GM04503 (cell line): Measurements from ENCODE around the gene PALLD.
"Not testable (repeated sequence)": the region's sequence is repeated elsewhere in the genome, so short reads cannot be mapped to it uniquely, and the experiment has no call there.

Experiments used
- DNase-seq: peaks from one replicate; pipeline ENCODE4 v3.0.0-alpha.2; 2012; ENCODE audit warnings: low read depth

The PALLD gene

DNA sequence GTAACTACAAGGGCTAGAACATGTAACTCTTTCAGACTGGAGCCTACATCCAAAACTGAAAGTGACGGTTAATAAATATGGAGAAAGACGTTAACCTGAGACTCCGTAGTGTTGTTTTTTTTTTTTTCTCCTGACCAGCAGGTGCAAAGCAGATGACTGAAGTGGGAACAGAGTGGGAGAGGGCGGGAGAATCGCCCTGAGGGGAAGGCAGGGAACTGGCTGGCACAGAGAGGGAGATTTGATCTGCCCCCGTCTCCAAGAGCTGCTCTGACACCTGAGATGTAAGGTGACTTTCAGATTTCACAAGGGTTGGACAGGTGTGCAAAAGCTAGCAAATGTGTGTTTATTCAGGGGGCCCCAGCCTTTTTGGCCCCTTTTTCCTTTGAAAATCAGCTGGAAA is 180.2 kb downstream of the PALLD start:
- DNase-seq, result no peak

DNA sequence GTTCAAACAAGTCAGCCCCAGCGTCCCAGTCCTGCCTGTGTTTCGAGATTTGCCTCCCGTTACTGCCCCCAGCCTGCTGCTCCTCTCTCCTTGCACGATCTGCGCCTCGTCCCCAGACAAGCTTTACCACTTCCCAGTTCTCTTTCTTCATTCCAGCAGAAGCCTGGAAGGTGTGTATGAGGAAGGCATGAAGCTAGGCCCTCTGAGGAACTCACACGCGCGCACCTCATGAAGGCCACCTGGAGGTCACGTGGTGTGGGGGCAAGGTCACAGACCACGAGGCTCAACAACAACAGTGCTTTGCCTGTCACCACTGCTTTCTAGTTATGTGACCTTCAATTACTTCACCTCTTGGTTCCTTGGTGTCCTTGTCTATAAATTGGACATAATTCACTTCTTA is 181.0 kb downstream of the PALLD start:
- DNase-seq, result no peak

DNA sequence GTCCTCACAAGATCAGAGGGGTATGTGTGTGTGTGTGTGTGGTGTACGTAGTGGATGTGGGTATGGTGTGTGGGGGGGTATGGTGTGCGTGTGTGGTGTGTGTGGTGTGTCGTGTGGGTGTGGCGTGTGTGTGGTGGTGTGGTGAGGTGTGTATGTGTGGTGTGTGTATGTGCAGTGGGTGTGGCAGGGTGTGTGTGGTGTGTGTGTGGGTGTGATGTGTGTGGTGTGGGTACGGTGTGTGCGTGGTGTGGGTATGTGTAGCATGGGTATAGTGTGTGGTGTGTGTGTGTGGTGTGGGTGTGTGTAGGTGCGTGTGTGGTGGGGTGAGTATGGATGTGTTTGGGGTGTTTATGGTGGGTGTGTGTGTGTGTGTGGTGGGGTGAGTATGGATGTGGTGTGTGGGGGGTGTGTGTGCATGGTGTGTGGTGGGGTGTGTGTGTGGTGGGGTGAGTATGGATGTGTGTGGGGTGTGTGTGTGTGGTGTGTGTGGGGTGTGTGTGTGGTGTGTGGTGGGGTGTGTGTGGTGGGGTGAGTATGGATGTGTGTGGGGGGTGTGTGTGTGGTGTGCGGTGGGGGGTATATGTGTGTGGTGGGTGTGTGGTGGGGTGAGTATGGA is 182.0 kb downstream of the PALLD start:
- DNase-seq, result no peak

DNA sequence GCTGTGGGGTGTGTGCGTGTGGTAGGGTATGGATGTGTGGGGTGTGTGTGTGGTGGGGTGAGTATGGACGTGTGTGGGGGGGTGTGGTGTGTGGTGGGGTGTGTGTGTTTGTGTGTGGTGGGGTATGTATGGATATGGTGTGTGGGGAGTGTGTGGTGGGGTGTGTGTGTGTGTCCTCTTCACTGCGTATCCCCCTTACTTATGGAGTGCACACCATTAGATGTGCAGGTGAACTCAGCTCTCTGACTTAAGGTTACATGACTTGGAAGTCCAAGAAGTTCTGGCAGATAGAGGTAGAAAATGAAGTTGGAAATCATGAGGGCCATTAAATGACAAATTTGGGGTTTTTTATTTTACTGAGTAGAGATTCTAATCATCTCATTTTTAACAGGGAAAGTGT is 182.5 kb downstream of the PALLD start:
- no peak for DNase-seq

DNA sequence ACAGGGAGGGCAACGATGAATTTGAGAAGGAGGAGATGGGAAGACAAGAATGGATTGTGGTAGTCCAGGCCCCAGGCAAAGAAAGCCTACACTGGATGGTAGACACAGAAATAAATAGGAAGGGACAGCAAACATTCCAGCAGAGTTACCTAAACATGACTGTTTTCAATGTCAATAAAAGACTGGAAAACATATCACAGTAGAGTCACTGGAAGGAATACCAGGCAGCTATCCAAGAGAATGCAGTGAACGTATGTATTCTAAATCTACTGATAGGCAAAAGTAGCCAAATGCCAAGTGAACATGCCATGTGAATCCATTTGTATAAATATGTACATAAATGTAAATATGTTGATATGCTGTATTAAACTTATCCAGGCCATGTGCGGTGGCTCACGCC is 183.0 kb downstream of the PALLD start:
- DNase-seq, result no peak

DNA sequence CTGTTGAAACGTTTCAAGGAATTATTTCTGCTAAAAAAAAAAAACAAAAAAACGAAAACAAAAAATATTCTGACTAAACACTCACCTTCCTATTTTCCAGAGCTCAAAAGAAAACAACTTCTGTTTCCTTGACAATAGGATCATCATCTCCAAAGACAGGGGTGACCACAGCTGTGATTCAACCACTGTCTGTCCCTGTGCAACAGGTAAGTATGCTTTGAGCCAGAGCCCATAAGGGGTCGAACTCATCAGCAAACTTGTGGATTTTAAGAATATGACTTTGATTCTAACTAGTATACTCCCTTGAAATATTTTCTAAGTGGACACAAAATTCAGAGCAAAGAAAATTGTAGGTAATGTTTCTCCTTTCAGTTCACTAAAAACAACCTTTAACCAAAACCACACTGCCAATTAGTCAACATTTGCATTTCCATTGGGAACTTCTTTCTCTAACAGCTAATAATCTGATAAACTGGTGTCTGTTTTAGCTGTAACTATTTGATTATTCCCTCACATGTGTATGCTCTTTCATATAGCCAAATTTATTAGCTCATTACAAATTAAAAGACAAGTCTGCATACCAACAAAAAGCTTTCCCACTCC is 186.1 kb downstream of the PALLD start:
- no peak for DNase-seq

DNA sequence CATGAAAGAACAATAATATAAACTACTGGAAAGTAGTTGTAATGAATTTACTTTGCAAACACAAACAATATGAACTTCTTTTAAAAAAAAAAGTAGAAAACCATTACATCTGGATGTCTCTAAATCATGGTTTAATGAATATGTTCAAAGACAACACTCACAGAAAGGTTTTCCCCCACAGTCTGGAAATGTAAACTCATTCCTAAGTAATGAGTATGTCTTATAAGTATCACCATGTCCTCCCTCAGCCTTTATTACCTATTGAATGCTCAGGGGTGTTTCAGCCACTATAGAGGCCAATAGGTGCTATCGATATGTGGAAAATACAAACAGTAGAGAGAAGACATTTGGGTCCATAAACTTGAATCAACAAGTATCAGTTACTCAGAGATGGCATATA is 186.7 kb downstream of the PALLD start:
- no peak for DNase-seq

DNA sequence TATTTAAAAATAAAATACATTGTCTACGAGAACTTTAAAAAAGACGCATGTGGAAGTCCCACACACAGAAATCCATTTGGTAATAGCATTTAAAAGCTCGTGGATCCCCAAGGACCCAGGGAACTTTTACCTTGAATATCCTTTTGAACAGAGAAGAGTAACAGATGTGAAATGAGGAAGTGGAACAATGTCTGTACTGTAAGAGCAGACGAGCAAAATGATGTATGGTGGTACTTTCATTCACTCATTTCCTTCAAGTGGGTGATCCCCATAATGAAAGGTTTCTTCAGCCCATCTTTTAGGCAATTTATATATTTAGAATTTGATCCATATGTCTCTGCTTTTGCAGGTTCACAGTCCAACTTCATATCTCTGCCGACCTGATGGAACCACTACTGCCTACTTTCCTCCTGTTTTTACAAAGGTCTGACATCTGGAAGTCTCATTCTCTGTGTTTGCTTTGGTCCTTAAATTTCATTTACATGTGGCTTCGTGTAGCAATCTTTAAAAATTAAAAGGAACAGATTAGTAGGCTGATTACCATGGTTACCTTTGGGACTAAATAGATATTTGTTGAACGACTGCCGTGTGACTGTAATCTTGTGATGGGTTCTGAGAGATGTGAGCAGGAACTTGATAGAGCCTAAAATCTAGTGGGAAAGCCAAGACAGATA is 188.4 kb downstream of the PALLD start:
- no peak for DNase-seq

DNA sequence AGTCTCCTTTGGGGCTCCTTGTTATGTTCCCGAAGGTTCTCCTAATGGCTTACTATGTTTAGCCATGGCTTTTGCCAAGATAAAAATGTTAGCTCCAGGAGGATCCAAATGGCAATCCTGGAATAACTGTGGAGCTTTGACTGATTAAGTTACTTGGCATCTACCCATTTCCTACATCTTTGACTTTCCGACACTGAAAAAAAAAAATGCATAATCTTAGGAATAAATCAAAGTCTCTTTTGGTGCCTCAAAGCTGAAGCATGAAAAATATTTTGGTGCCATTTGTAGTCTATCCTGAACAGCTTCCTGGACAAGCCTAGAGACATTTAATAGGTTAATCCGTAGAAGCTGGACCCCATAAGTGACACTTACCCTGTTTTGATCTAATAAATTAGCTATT is 191.7 kb downstream of the PALLD start:
- no peak for DNase-seq

DNA sequence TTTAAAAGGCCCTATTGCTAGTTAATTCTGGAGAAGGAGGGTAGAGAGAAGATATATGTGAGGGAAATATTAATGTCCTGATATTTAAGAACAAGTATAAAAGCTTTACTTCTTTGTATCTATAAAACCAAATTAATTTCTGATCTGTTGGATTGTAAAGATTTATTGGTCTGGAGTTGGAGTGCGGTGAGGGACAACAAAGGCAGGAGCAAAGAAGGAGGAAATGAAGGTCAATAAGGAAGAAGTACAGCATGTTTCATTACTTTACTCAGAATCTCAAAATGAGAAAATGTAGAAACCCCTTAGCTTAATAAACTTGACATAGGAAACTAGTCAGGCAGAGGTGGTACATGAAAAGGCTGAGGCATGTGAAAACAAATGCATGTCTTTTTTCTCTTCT is 192.9 kb downstream of the PALLD start:
- no peak for DNase-seq

DNA sequence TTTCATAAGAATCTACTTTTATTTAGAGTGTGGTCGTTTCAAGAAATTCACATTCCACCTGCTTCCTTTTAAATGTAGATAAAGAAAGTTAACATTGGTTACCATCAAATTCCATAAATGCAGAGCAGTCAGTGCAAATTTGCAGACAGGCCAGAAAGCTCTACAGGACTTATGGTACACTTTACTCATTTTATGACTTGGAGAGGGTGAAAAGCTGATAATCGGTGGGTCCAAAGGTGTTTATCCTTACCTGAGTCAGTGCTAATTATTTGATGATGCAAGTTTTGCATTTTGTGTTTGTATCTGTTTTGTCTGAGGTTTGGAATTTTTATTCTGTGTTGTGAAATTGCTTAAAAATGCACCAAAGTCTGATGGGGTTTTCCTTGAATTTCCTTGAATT is 193.3 kb downstream of the PALLD start:
- no peak for DNase-seq

DNA sequence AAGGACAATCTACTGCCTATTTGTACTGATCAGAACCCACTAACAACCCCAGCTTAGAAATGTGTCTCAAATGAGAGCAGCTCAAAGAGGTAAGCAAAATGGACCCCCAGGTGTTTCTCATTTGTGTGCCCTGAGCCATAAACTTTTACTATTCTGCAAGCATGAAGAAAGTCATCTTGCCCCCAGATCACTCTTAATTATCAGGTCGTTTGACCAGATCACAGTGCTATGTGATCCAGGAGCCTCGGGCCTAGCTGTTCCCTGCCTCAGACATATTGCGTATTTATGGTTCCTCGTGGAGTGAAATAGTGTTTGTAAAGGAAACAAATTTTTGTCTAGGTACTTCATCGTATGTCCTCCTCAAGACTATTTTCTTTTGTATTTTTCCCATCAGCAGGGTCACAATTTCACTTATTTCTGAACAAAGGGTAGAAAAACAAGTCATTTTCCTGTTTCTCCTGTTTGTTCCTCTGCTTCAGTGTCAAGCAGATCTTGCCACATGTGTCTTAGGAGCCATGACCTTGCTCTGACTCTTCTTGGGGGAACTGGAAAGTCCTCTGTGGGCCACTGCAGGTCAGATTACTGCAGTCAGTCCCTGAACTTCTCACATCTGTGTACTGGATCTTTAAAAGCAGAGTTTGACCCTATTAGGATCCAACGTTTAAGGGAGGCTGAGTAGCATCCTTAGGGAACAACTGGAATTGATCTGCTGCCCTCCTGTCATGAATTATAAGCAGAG is 194.9 kb downstream of the PALLD start:
- no peak for DNase-seq

DNA sequence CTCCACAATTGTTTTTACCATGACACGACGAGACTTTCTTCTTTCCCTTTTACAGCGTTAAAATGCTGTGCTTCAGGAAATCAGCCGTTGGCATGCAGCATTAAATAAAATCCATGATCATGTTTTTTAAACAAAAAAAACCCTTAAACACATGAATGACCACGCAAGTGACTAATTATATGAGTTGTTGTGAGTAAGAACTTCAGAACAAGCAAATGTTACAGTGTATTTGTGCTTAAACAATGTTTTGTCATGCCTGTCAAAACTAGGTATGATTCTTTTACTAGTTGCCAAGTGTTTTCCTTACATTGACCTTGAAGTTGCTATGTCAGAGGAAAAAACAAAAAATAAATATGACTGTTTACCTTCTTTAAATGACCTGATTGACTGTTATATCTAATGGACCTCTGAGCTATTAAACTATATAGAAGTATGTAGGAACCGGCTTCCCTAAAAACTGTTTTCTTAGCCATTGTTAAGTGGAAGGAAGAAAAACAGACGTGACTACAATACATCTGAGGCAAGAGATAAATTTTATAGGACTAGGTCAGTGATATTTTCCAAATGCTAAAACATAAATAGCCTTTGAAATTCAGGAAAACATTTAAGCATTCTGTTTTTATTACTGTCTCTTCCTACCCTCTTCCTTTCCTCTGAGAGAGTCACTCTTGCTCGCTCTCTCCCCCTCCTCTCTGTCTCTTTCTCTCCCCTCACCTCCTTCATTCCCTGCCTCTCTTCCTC is 197.1 kb downstream of the PALLD start:
- no peak for DNase-seq

DNA sequence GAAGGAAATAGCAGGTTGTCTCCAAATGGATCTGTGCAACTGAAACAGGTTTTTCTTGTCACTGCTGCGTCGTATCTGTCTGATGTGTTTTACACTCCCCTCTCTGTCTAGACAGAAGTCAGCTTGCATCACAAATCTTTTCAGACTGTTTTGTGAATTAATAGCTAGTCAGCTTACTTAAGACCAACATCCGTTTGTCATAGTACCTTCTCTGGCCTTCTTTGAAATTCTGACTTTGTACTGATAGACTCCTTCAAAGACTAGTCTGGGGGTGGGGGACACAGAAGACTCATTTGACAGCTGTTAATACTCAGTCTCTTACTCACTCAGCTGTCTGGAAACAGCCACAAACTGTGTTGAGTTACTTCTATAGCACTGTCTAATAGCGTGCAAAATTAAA is 197.8 kb downstream of the PALLD start:
- DNase-seq, result no peak

DNA sequence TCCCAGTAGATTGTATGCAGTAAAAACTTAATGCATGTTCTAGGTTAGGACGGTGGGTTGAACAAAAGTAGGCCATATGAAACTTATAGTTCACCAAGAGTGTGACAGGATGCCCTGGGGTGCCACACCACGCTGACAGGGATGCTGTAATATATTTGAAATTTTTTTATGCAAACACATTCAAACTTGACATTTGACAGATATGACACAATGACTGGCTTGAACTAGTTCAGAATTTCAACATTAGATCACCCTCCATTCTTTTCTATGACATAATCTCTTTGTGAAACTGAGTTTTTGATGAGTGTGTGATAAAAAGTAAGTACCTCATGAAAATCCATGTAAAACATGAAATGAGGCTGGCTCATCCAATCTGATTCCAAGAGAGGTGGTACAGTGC is 198.4 kb downstream of the PALLD start:
- DNase-seq, result no peak

DNA sequence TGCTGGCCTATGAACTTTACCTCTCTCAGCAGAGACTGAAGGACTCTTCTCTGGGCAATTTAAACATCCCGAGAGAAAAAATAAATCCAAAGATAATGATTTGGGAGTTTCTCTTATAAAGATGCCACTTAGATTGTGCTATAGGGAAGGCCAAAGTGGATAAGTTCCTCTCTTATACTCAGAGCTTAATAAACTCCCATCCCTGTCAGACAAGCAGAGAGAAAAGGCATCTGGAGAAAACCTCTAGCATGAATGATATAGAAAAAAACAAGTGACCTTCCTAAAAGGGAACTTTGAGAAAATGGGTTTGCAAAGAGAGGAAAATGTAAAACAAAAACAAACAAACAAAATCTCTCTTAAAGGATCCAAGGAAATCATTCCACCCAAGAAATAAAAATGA is 199.4 kb downstream of the PALLD start:
- DNase-seq, result no peak

DNA sequence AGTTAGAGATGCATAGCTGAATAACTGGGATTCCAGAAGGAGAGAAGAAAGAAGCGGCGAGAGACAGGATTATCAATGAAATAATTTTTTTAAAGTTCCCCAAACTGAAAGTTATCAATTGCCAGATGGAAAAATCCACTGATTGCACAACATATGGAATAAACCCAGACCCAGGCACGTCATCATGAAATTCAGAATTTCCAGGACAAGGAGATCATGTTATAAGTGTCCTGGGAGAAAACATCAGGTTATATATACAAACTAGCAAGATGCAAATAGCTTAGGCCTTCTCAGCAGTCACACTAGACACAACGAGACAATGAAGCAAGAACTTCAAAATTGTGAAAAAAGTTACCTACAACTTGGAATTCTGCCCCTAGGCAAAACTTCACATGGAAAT is 200.0 kb downstream of the PALLD start:
- no peak for DNase-seq

DNA sequence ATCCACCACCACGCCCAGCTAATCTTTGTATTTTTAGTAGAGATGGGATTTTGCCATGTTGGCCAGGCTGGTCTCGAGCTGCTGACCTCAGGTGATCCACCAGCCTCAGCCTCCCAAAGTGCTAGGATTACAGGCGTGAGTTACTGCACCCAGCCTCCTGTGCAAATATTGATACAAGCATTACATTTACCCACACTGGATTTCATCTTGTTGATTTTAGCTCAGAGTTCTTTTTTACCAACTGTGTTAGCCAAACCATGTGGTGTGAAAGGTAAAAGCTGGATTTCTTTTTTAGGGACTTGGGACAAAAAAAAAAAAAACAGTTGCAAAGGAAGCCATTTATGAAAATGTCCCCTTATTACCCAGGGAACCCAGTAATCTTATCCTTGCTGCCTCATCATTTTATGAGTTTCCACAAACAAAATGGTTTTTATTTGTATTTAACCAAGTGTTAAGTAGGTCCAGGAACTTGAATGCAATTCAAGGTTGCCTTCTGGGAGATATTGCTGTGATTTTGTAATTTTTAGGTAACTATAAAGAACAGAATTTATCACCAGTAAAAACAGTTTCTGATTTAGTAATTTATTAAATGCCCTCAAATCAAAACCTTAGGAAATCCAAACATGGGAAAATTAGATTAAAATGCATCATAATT is 202.5 kb downstream of the PALLD start:
- DNase-seq, result no peak

DNA sequence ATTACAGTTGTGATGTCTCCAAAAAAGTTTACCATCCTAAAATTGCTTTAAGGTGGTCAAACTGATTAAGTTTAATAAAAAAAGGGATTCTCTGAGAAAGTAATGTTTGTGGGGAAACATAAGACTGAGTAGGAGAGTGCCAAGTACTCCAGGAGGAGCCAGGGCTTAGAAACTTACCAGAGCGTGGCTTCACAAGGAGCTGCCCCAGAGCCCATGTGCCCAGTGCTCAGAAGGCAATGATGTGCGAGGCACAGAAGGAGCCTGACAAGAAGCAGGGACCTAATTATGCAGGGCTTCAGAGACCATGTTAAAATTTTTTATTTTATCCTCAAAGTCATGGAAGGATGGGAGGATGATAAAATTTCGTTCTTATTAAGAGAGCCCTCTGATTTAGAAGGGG is 204.2 kb downstream of the PALLD start:
- no peak for DNase-seq

DNA sequence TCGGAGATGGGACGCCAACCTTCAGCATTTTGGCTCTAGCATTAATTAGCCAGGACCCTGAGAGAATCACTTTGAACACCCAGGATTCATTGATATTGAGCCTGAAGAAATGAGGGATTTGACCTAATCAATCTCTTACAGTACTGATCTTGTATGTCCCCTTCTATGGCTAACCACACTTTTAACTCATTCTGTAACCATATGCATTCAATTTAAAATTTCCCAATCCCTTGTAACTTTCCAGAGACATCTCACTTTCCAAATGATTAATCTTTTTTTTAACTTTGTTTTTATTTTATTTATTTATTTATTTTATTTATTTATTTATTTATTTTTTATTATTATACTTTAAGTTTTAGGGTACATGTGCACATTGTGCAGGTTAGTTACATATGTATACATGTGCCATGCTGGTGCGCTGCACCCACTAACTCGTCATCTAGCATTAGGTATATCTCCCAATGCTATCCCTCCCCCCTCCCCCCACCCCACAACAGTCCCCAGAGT is 205.8 kb downstream of the PALLD start:
- DNase-seq, result not testable (repeated sequence)

DNA sequence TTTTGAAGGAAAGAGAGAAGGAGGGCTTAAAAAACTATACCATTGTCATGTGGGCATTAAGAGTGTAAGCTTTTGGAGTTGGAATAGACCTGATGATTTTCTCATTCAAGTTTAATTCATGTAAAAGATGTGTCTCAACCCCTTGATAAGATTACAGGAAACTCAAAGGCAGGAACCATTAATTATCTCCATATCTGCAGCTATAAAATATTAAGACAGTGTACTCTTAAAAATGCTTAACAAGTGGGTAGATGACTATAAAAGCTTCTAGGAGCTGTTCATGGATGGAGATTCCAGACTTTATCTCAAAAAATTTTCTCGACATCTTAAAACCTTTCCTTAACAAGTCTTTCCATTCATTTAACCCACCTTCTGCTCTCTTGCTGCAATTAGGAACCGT is 208.3 kb downstream of the PALLD start:
- DNase-seq, result no peak

DNA sequence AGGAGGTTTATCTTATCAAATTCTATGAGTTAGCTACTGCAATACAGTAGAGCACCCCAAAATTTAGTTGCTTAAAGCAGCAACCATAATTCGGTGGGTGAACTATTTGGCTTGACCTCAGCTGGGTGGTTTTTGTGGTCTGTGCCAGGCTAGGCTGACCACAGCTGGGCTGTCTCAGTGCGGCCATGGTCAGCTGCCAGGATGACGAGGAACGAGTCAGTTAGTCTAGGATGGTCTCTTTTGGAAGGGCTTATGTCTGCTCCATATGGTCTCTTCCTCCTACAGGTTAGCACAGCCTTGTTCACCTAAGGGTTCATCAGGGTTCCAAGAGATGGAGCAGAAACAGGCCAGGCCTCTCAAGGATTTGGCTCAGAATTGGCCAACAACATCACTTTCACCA is 210.4 kb downstream of the PALLD start:
- DNase-seq, result no peak
